ENCODE data around the gene RPL10. TPM values are rescaled to one million over a fixed set of nuclear protein-coding genes. Genes with fewer than 3 reads are reported as not detected.

The RPL10 gene
- polyA plus RNA-seq, 1 donor from 2014 or later, result 5,716 TPM

DNA sequence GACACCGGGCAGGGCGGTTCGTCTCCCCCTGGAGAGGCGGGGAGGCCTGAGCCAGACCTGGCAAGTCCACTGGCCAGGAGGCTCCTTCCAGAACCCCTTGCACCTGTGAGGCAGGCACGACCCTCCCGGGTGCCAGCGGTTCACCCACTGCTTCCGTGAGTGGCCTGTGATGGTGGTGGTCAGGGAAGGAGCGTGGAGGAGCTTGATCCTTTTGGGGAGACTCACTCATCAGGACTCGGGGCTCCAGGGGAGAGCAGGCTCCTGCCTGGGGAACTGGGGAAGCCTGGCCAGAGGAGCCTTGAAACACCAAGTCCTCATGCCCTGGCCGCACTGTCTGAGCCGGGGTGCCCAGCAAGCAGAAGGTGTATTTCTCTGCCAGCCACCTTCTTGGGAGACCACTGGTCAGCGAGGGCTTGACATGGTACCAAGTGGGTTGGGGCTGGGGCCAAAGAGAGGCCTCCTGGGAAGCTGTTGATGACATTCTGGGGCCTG, 46.6 kb downstream of the RPL10 start:
- Mint-ChIP-seq H3K36me3 (no peaks in the 10 kb centered on the region), H3K9me3 (no peaks in the 10 kb centered on the region), H3K4me1 (peaks cover 0 to 2% (median 0%) of the 10 kb centered on the region in 3 donors), H3K27me3 (no peaks in the 10 kb centered on the region), H3K27ac (peak overlapping the region in 1 of 3 donors; percentile 46), H3K4me3 (peak overlapping the region; percentile 17 to 80 (median 46))

DNA sequence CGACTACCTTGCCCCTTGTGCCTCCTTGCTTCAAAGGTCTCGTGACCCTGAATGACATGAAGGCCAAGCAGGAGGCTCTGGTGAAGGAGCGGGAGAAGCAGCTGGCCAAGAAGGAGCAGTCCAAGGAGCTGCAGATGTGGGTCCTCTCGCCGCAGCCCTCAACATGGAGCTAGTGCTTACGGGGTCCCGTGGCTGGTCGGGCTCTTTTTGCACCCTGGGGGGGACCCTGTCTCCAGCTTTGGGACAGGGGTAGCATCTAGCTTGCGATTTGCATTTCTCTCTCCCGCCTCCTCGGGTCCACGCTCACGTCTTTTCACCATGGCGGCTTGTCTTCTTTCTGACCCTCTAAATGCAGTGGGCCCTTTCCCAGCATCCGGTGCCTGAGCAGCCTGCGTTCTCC, 47.6 kb downstream of the RPL10 start:
- H3K4me3 Mint-ChIP-seq, result peak overlapping the region in 3 of 4 donors; percentile 30 to 63 (median 39)
- H3K27ac Mint-ChIP-seq, result no peak overlapping the region
- H3K27me3 Mint-ChIP-seq, result no peaks in the 10 kb centered on the region
- H3K9me3 Mint-ChIP-seq, result no peaks in the 10 kb centered on the region
- no peaks in the 10 kb centered on the region for H3K36me3 Mint-ChIP-seq
- H3K4me1 Mint-ChIP-seq, result peaks cover 0 to 2% (median 0%) of the 10 kb centered on the region in 3 donors

DNA sequence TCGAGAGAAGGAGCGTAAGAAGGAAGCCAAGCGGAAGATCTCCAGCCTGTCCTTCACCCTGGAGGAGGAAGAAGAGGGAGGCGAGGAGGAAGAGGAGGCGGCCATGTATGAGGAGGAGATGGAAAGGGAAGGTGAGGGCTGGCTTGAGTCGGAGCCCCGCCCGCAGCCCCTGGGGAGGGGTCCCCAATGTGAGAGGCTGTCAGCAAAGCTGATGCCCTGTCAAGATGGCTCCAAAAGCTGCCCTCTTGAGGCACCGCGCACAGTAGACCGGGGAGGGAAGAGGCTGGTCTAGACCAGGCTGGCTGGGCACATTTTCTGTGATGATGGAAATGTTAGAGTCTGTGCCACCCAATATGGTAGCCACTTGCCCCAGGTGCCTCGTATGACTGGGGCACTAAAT, 48.3 kb downstream of the RPL10 start:
- Mint-ChIP-seq H3K27ac (peak overlapping the region in 1 of 3 donors; percentile 25), H3K27me3 (no peaks in the 10 kb centered on the region), H3K9me3 (no peaks in the 10 kb centered on the region), H3K4me3 (peak overlapping the region in 1 of 4 donors; percentile 39), H3K4me1 (peaks cover 0 to 2% (median 0%) of the 10 kb centered on the region in 3 donors), H3K36me3 (no peaks in the 10 kb centered on the region)

DNA sequence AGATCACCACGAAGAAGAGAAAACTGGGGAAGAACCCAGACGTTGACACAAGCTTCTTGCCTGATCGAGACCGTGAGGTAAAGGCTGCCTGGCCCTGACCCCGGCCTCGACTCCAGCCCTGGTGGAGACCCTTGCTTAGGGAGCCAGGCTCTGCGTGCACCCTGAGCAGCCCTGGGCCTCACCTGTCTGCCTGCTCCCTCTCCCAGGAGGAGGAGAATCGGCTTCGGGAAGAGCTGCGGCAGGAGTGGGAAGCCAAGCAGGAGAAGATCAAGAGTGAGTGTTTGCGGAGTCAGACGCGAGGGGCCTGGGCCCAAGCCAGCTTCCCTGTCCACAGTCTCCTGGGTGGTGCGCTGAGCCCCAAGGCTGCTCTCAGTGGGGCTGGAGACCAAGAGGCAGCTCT, 50.3 kb downstream of the RPL10 start:
- Mint-ChIP-seq H3K4me3 (no peak overlapping the region), H3K27me3 (peaks cover 3% of the 10 kb centered on the region), H3K27ac (no peak overlapping the region), H3K4me1 (peaks cover 0 to 2% (median 0%) of the 10 kb centered on the region in 3 donors), H3K36me3 (peaks cover 3% of the 10 kb centered on the region), H3K9me3 (no peaks in the 10 kb centered on the region)

DNA sequence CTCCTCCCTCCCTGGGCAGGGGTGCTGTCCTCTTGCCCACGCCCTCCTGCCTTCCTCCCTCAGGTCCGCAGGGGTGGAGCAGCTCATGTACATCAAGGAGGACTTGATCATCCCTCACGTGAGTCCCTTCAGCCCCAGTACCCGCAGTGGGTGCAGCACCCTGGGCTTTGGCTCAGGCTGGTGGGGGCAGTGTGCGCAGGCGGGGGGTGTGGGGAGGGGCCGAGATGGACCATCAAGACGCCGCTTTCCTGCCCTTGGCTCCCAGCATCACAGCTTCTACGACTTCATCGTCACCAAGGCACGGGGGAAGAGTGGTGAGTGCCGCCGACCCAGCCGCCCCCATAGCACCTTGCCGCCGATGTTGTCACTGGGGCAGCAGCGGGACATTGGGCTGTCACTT, 51.4 kb downstream of the RPL10 start:
- Mint-ChIP-seq H3K9me3 (no peaks in the 10 kb centered on the region), H3K4me1 (no peaks in the 10 kb centered on the region), H3K27me3 (peaks cover 3% of the 10 kb centered on the region), H3K27ac (no peak overlapping the region), H3K4me3 (no peak overlapping the region), H3K36me3 (peaks cover 3% of the 10 kb centered on the region)

DNA sequence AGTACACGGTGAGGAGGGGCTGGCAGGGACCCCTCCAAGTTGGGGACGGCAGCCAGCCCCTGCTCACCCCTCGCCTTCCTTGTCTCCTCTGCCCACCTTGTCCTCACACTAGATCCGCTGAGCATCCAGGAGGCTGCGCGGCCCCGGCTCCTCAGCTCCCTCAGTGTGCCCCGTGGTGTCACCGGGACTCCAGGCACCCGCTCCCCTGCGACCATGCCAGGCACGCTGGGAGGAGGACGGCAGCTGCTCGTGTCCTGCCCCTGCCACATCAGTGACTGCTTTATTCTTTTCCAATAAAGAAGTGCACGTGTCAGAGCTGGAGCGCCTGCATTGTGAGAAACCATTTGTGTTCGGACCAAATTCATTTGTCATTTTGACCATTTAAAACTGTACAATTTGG, 52.1 kb downstream of the RPL10 start:
- no peak overlapping the region for H3K4me3 Mint-ChIP-seq
- no peaks in the 10 kb centered on the region for H3K9me3 Mint-ChIP-seq
- H3K4me1 Mint-ChIP-seq, result no peaks in the 10 kb centered on the region
- no peak overlapping the region for H3K27ac Mint-ChIP-seq
- H3K27me3 Mint-ChIP-seq, result peaks cover 3% of the 10 kb centered on the region
- H3K36me3 Mint-ChIP-seq, result peaks cover 3% of the 10 kb centered on the region

Other genes starting within 250 kb of the RPL10 start
- not detected for gene OPN1MW, start 215.8 kb upstream of the RPL10 start, polyA plus RNA-seq
- not detected for gene OPN1MW2, start 178.6 kb upstream of the RPL10 start, polyA plus RNA-seq
- not detected for gene OPN1MW3, start 140.8 kb upstream of the RPL10 start, polyA plus RNA-seq
- not detected for gene TEX28, start 103.3 kb upstream of the RPL10 start, polyA plus RNA-seq
- gene TKTL1, start 102.6 kb upstream of the RPL10 start, polyA plus RNA-seq, result 5.5 TPM
- 396 TPM for gene FLNA, start 23.7 kb upstream of the RPL10 start, polyA plus RNA-seq
- gene EMD, start 19.1 kb upstream of the RPL10 start, polyA plus RNA-seq, result 32.4 TPM
- 29.4 TPM for gene DNASE1L1, start 10.9 kb downstream of the RPL10 start, polyA plus RNA-seq
- 51.3 TPM for gene TAFAZZIN, start 13.2 kb downstream of the RPL10 start, polyA plus RNA-seq
- 93.9 TPM for gene ATP6AP1, start 30.3 kb downstream of the RPL10 start, polyA plus RNA-seq
- 38.1 TPM for gene GDI1, start 38.8 kb downstream of the RPL10 start, polyA plus RNA-seq
- 31.3 TPM for gene FAM50A, start 45.8 kb downstream of the RPL10 start, polyA plus RNA-seq
- gene PLXNA3, start 59.9 kb downstream of the RPL10 start, polyA plus RNA-seq, result 2.7 TPM
- 51.7 TPM for gene LAGE3, start 80.9 kb downstream of the RPL10 start, polyA plus RNA-seq
- gene UBL4A, start 88.2 kb downstream of the RPL10 start, polyA plus RNA-seq, result 41.4 TPM
- 54.9 TPM for gene SLC10A3, start 92.3 kb downstream of the RPL10 start, polyA plus RNA-seq
- gene FAM3A, start 117.9 kb downstream of the RPL10 start, polyA plus RNA-seq, result 23.6 TPM
- gene G6PD, start 148.5 kb downstream of the RPL10 start, polyA plus RNA-seq, result 4.8 TPM
- 37.3 TPM for gene IKBKG, start 149.2 kb downstream of the RPL10 start, polyA plus RNA-seq
- gene CTAG1A, start 186.8 kb downstream of the RPL10 start, polyA plus RNA-seq, result not detected
- not detected for gene CTAG1B, start 220.9 kb downstream of the RPL10 start, polyA plus RNA-seq